Adrenal gland (tissue), 12 donors: ENCODE measurements around the gene SNX32. TPM values are rescaled to one million over a fixed set of nuclear protein-coding genes. Genes with fewer than 3 reads are reported as not detected.

Source experiments
- DNase-seq, 7 donors: peaks; one replicate each; pipeline ENCODE4 v3.0.0-alpha.2; 2019 to 2020
- H3K27ac ChIP-seq, 5 donors: fragments of 200-600 bp; sonication (generic) in 4 of 5; 1 replicate in 3 of 5; 2 replicates in 2 of 5; pipeline versions ENCODE4 v1.5.1 to v1.8.0; 2016 to 2020; ENCODE audit warnings: mild to moderate bottlenecking in 1 of 5
- H3K27me3 ChIP-seq: fragments of 200-600 bp; 2 replicates; pipeline ENCODE4 v1.8.0; 2021
- H3K36me3 ChIP-seq, 2 donors: fragments of 200-600 bp; replicated peaks in 1 of 2; 1 replicate in 1 of 2; 2 replicates in 1 of 2; pipeline versions ENCODE4 v1.5.1 to v1.8.0; 2018 to 2022
- H3K4me1 ChIP-seq, 2 donors: fragments of 200-600 bp; replicated peaks in 1 of 2; 1 replicate in 1 of 2; 2 replicates in 1 of 2; pipeline versions ENCODE4 v1.5.1 to v1.8.0; 2018 to 2021
- H3K4me3 ChIP-seq, 4 donors: fragments of 200-600 bp; sonication (generic) in 3 of 4; one replicate each; pipeline ENCODE4 v1.5.1; 2016 to 2018
- H3K9me3 ChIP-seq, 3 donors: fragments of 200-600 bp; sonication (generic) in 1 of 3; replicated peaks in 1 of 3; 1 replicate in 2 of 3; 2 replicates in 1 of 3; pipeline versions ENCODE4 v1.5.1 to v1.8.0; 2016 to 2021
- POLR2A ChIP-seq, 2 donors: fragments of 450-650 bp; IDR thresholded peaks; one replicate each; pipeline ENCODE4 v1.6.1; 2017; ENCODE audit warnings: antibody characterized with exemption in 2 of 2, mild to moderate bottlenecking in 2 of 2, moderate library complexity in 1 of 2
- WGBS, 4 donors: extraction: QIAGEN DNeasy Blood & Tissue Kit in 2 of 4; methylation state at CpG; one replicate each; pipeline versions ENCODE4 v1.1.5 to v1.1.7; 2013 to 2017; 5-methylcytosine and 5-hydroxymethylcytosine counted together
- intact Hi-C, 2 donors: fragments of 100-400 bp; cut with DNase I; formaldehyde crosslinking; loops; one replicate each; pipeline versions ENCODE4 v1.14.1 to v1.15.0; 2022 to 2023
- polyA plus RNA-seq, 3 donors: library from polyadenylated mRNA; stranded (reverse); fragments of 200-250 nt in 2 of 3; fragments of 350-450 nt in 1 of 3; fragmentation: Illumina TruSeq in 1 of 3; extraction: RNeasy Lipid Tissue Mini Kit (QIAGEN cat#74804) in 1 of 3; gene quantifications; one replicate each; pipeline ENCODE4 v1.2.3, GENCODE V29; 2013 to 2014
- total RNA-seq, 9 donors: library from RNA; depleted of rRNA in 4 of 9; stranded (reverse); fragments of >200 nt in 4 of 9; fragments of 120-200 nt in 1 of 9; fragmentation: NEBNext Ultra II Directional in 1 of 9; extraction: Animal tissue kit (Norgen Biotek cat#: 25700) in 1 of 9; gene quantifications; one replicate each; pipeline versions ENCODE4 v1.1.0 to v1.2.4, GENCODE V29; 2013 to 2023
- TF ChIP-seq, protein P1 (sequence below), 6 experiments: fragments of 450-650 bp in 4 of 6; fragments of 200-600 bp in 2 of 6; sonication (generic) in 1 of 6; IDR thresholded peaks; 1 replicate in 5 of 6; 2 replicates in 1 of 6; pipeline versions ENCODE4 v1.5.1 to v1.8.0; 2016 to 2021; ENCODE audit warnings: antibody characterized with exemption in 6 of 6, mild to moderate bottlenecking in 2 of 6, moderate library complexity in 1 of 6
- donor health status: healthy with polysubstance abuse.
- donor health status: Bipolar disorder and iron deficiency.
- donor health status: DM: yes; HTN: yes; CAD: no.
- donor health status: DM: no; HTN: no; CAD: no.
- donor health status: DM: no; HTN: no; CAD: no.
- donor health status: DM: yes; HTN: yes; CAD: no.

The SNX32 gene
- total and polyA plus RNA-seq, 12 donors, result 0.11 to 1.2 (median 0.50) TPM; not detected in 3

- TF ChIP-seq POLR2A (IDR thresholded peaks at IDR 0.05), result peak in 1 of 2 donors; percentile 8
- TF ChIP-seq, protein P1, sequence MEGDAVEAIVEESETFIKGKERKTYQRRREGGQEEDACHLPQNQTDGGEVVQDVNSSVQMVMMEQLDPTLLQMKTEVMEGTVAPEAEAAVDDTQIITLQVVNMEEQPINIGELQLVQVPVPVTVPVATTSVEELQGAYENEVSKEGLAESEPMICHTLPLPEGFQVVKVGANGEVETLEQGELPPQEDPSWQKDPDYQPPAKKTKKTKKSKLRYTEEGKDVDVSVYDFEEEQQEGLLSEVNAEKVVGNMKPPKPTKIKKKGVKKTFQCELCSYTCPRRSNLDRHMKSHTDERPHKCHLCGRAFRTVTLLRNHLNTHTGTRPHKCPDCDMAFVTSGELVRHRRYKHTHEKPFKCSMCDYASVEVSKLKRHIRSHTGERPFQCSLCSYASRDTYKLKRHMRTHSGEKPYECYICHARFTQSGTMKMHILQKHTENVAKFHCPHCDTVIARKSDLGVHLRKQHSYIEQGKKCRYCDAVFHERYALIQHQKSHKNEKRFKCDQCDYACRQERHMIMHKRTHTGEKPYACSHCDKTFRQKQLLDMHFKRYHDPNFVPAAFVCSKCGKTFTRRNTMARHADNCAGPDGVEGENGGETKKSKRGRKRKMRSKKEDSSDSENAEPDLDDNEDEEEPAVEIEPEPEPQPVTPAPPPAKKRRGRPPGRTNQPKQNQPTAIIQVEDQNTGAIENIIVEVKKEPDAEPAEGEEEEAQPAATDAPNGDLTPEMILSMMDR (IDR thresholded peaks at IDR 0.05), result peak; percentile 79 to 100 (median 94)
- Histone ChIP-seq H3K4me1 (peaks cover 0 to 12% of the 10 kb centered on the region in 2 donors), H3K36me3 (no peaks in the 10 kb centered on the region), H3K27me3 (no peaks in the 10 kb centered on the region), H3K9me3 (no peaks in the 10 kb centered on the region), H3K4me3 (peak overlapping the region in 3 of 4 donors; percentile 29 to 73 (median 48)), H3K27ac (peak overlapping the region in 4 of 5 donors; percentile 20 to 83 (median 73))
- DNase-seq, result peak; percentile 89 to 96 (median 95)
- intact Hi-C loops, result loop anchor here (1.0 to 5.0 kb wide), 3 partner anchors 36 to 101 kb away; partner anchors contain the start of gene AP5B1 (in 2 of the 2)
- 5 to 13% (median 9%) methylated on average over 30 to 74 of the region's 74 CpGs for WGBS, 4 donors
Observed at GRCh38 chr11:65817835-65818680, 15.7 kb upstream of the SNX32 start.

GRCh38 chr11:65821107-65821506 lies 12.7 kb upstream of the SNX32 start:
- H3K36me3 ChIP-seq, result no peaks in the 10 kb centered on the region
- H3K4me1 ChIP-seq, result peaks cover 0 to 5% of the 10 kb centered on the region in 2 donors
- no peaks in the 10 kb centered on the region for H3K9me3 ChIP-seq
- peak in 1 of 7 donors; percentile 12 for DNase-seq
- H3K27ac ChIP-seq, result no peak overlapping the region
- H3K4me3 ChIP-seq, result no peak overlapping the region
- TF ChIP-seq, protein P1 (IDR thresholded peaks at IDR 0.05), result no peak
- TF ChIP-seq POLR2A (IDR thresholded peaks at IDR 0.05), result no peak
- intact Hi-C loops, result no loop called here
- WGBS, 4 donors, result 37 to 64% (median 50%) methylated on average over 7 to 8 of the region's 8 CpGs
- H3K27me3 ChIP-seq, result no peaks in the 10 kb centered on the region

GRCh38 chr11:65822776-65823528 lies 10.8 kb upstream of the SNX32 start:
- no peak for DNase-seq
- H3K4me1 ChIP-seq, result no peaks in the 10 kb centered on the region
- TF ChIP-seq, protein P1 (IDR thresholded peaks at IDR 0.05), result no peak
- TF ChIP-seq POLR2A (IDR thresholded peaks at IDR 0.05), result no peak
- no peaks in the 10 kb centered on the region for H3K36me3 ChIP-seq
- intact Hi-C loops, result no loop called here
- no peaks in the 10 kb centered on the region for H3K27me3 ChIP-seq
- no peak overlapping the region for H3K27ac ChIP-seq
- 72 to 79% (median 75%) methylated on average over 15 of the region's 15 CpGs for WGBS, 4 donors
- no peak overlapping the region for H3K4me3 ChIP-seq
- no peaks in the 10 kb centered on the region for H3K9me3 ChIP-seq
